HepG2 (cell line): ENCODE data around the gene NOL4L. TPM values are rescaled to one million over a fixed set of nuclear protein-coding genes. Genes with fewer than 3 reads are reported as not detected.
A peak's percentile ranks its signal among the peaks of the same experiment; 100 is the strongest.

Source experiments
- ATAC-seq: fragments of 200-7000 bp; cut with Tn5 transposase; 3 replicates; pipeline ENCODE4 v1.9.1; 2020; ENCODE audit warnings: mild to moderate bottlenecking, moderate library complexity
- Bru-seq: library from RNA; stranded (reverse); fragments of 400-500 nt; gene quantifications from one replicate; lab custom pipeline; 2021; lab: Mats Ljungman, UMichigan
- BruChase-seq, 2 experiments: library from RNA; stranded (reverse); fragments of 400-500 nt; gene quantifications; one replicate each; lab custom pipeline; 2021; lab: Mats Ljungman, UMichigan
- BruUV-seq: library from RNA; stranded (reverse); fragments of 400-500 nt; replicated peaks from 2 replicates; lab custom pipeline; 2021; lab: Mats Ljungman, UMichigan
- CTCF ChIA-PET: fragments of 300-600 bp; formaldehyde crosslinking; extraction: SDS; loops from one replicate; lab custom pipeline; 2021; ENCODE audit warnings: low total read pairs, inconsistent platforms, low intra/inter-chr PET ratio; lab: Yijun Ruan, JAX
- POLR2A ChIA-PET: fragments of 350-600 bp; sonication (Branson Sonifier 250); formaldehyde crosslinking; loops from one replicate; lab custom pipeline; 2020; ENCODE audit warnings: antibody characterized with exemption, inconsistent platforms; lab: Yijun Ruan, JAX
- DNase-seq: peaks from one replicate; pipeline ENCODE4 v3.0.0-alpha.2; 2015; ENCODE audit warnings: low spot score
- FAIRE-seq: peaks from 3 replicates; lab custom pipeline; 2011; peaks lifted over from hg19 to GRCh38; lab: Jason Lieb, UNC
- H2AFZ ChIP-seq: one replicate; pipeline ENCODE4 v1.6.1; 2011; ENCODE audit warnings: low read length, inconsistent platforms
- H3K27ac ChIP-seq: fragments of 300-600 bp; 3 replicates; pipeline ENCODE4 v1.8.0; 2011; ENCODE audit warnings: mixed run types, mild to moderate bottlenecking, mixed read lengths, low read length, inconsistent platforms; ENCODE audit not compliant: insufficient read depth; ENCODE audit errors: extremely low read length
- H3K27me3 ChIP-seq, 2 experiments: fragments of 200-600 bp in 1 of 2; 2 replicates in 1 of 2; 3 replicates in 1 of 2; pipeline versions ENCODE4 v1.6.0 to v1.8.0; 2011; ENCODE audit warnings: low read length in 2 of 2, mild to moderate bottlenecking in 2 of 2, moderate library complexity in 2 of 2, inconsistent platforms in 1 of 2; ENCODE audit not compliant: insufficient read depth in 2 of 2, control insufficient read depth in 1 of 2
- H3K36me3 ChIP-seq, 2 experiments: fragments of 200-600 bp in 1 of 2; replicated peaks in 1 of 2; 2 replicates in 1 of 2; 3 replicates in 1 of 2; pipeline versions ENCODE4 v1.5.1 to v1.8.0; 2011; ENCODE audit warnings: low read length in 2 of 2, inconsistent platforms in 1 of 2; ENCODE audit not compliant: insufficient read depth in 2 of 2, control insufficient read depth in 1 of 2
- H3K4me1 ChIP-seq: 2 replicates; pipeline ENCODE4 v1.5.1; 2012; ENCODE audit warnings: low read length, inconsistent platforms; ENCODE audit not compliant: insufficient read depth
- H3K4me2 ChIP-seq: 2 replicates; pipeline ENCODE4 v1.6.0; 2011; ENCODE audit warnings: low read depth, low read length, inconsistent platforms
- H3K4me3 ChIP-seq, 3 experiments: fragments of 200-600 bp in 1 of 3; sonication (generic), shearing (Covaris generic) in 1 of 3; replicated peaks in 1 of 3; 2 replicates each; pipeline ENCODE4 v1.5.1; 2011 to 2016; ENCODE audit warnings: low read length in 3 of 3, inconsistent platforms in 2 of 3, low read depth in 2 of 3, mild to moderate bottlenecking in 2 of 3, control low read depth in 1 of 3, mixed read lengths in 1 of 3; ENCODE audit not compliant: insufficient read depth in 1 of 3
- H3K79me2 ChIP-seq: one replicate; pipeline ENCODE4 v1.6.1; 2011; ENCODE audit warnings: low read length, inconsistent platforms; ENCODE audit not compliant: insufficient read depth
- H3K9ac ChIP-seq: 2 replicates; pipeline ENCODE4 v1.6.0; 2011; ENCODE audit warnings: mild to moderate bottlenecking, low read depth, low read length, inconsistent platforms; ENCODE audit not compliant: insufficient read depth
- H3K9me3 ChIP-seq: 2 replicates; pipeline ENCODE4 v1.5.1; 2012; ENCODE audit warnings: mild to moderate bottlenecking, low read length
- H4K20me1 ChIP-seq: 2 replicates; pipeline ENCODE4 v1.6.0; 2011; ENCODE audit warnings: inconsistent platforms, mild to moderate bottlenecking, low read length, moderate library complexity; ENCODE audit not compliant: insufficient read depth
- BRF2 ChIP-seq: sonication (generic); formaldehyde crosslinking; IDR thresholded peaks from 2 replicates; pipeline ENCODE4 v1.8.1; 2022; ENCODE audit warnings: mild to moderate bottlenecking, missing genetic modification reagents
- CEBPZ ChIP-seq: IDR thresholded peaks from 2 replicates; pipeline ENCODE4 v1.6.1; 2012; ENCODE audit warnings: low read length, improper control_type of control experiment
- GPN1 ChIP-seq: sonication (generic); formaldehyde crosslinking; IDR thresholded peaks from 2 replicates; pipeline ENCODE4 v1.5.1; 2020; ENCODE audit warnings: missing genetic modification reagents, borderline replicate concordance
- HES4 ChIP-seq: sonication (generic); formaldehyde crosslinking; IDR thresholded peaks from 2 replicates; pipeline ENCODE4 v1.9.0; 2021; ENCODE audit warnings: mild to moderate bottlenecking, missing genetic modification reagents, borderline replicate concordance
- MBD4 ChIP-seq: IDR thresholded peaks from 2 replicates; pipeline ENCODE4 v1.6.1; 2012; ENCODE audit warnings: low read length, inconsistent platforms, borderline replicate concordance
- TBP ChIP-seq: sonication (generic); formaldehyde crosslinking; IDR thresholded peaks from 2 replicates; pipeline ENCODE4 v1.5.0; 2020; ENCODE audit warnings: missing genetic modification reagents
- ZNF17 ChIP-seq: sonication (generic); formaldehyde crosslinking; IDR thresholded peaks from 2 replicates; pipeline ENCODE4 v1.5.0; 2020; ENCODE audit warnings: mild to moderate bottlenecking, missing genetic modification reagents
- ZNF510 ChIP-seq: sonication (generic); formaldehyde crosslinking; IDR thresholded peaks from 2 replicates; pipeline ENCODE4 v1.4.0; 2020; ENCODE audit warnings: low read depth, mild to moderate bottlenecking, missing genetic modification reagents
- ZNF530 ChIP-seq: sonication (generic); formaldehyde crosslinking; IDR thresholded peaks from 2 replicates; pipeline ENCODE4 v1.5.0; 2020; ENCODE audit warnings: low read depth, mild to moderate bottlenecking, missing genetic modification reagents
- ZNF598 ChIP-seq: sonication (generic); formaldehyde crosslinking; IDR thresholded peaks from 2 replicates; pipeline ENCODE4 v1.5.1; 2020; ENCODE audit warnings: mild to moderate bottlenecking, missing genetic modification reagents, borderline replicate concordance
- ZNF709 ChIP-seq: sonication (generic); formaldehyde crosslinking; IDR thresholded peaks from 2 replicates; pipeline ENCODE4 v1.5.0; 2020; ENCODE audit warnings: mild to moderate bottlenecking, missing genetic modification reagents
- WGBS: methylation state at CpG from one replicate; pipeline ENCODE4 v1.1.6; 2017; ENCODE audit warnings: low lambda C conversion rate; 5-methylcytosine and 5-hydroxymethylcytosine counted together
- in situ Hi-C: cut with HindIII; loops from 2 replicates; pipeline ENCODE4 v1.10.0; 2017; ENCODE audit warnings: low pct_unique_long_range_greater_than_20kb; ENCODE audit not compliant: extremely low pct_ligation_motif_present
- intact Hi-C: fragments of 100-400 bp; cut with micrococcal nuclease; formaldehyde crosslinking; loops from one replicate; pipeline ENCODE4 v1.10.0; 2022; ENCODE audit not compliant: unreplicated experiment
- long read RNA-seq, 2 experiments: library from RNA in 1 of 2; library from polyadenylated mRNA in 1 of 2; stranded (forward) in 1 of 2; unstranded in 1 of 2; transcript quantifications; one replicate each; pipeline ENCODE4 v2.0.0, GENCODE V29; 2019 to 2022
- polyA minus RNA-seq, 3 experiments: library from RNA; depleted of rRNA, polyadenylated mRNA; stranded (reverse); fragments of >200 nt; gene quantifications; 2 replicates each; pipeline ENCODE4 v1.2.3, GENCODE V29; 2011; ENCODE audit warnings: low replicate concordance in 1 of 3
- polyA plus RNA-seq, 8 experiments: library from polyadenylated mRNA; depleted of rRNA in 3 of 8; stranded (reverse) in 7 of 8; unstranded in 1 of 8; fragments of >200 nt; fragmentation: Illumina TruSeq in 4 of 8; extraction: Trizol in 4 of 8; gene quantifications; 2 replicates each; pipeline versions ENCODE4 v1.2.1 to v1.2.3, GENCODE V29; 2011 to 2016; ENCODE audit warnings: low read depth in 4 of 8, missing spikeins in 1 of 8, mixed read lengths in 1 of 8; ENCODE audit not compliant: insufficient read depth in 1 of 8
- total RNA-seq, 5 experiments: library from RNA; depleted of rRNA; stranded (reverse); fragments of >200 nt; fragmentation: Illumina TruSeq; extraction: Trizol; gene quantifications; 2 replicates each; pipeline ENCODE4 v1.2.3, GENCODE V29; 2016; ENCODE audit warnings: low read depth in 1 of 5

The NOL4L gene, protein sequence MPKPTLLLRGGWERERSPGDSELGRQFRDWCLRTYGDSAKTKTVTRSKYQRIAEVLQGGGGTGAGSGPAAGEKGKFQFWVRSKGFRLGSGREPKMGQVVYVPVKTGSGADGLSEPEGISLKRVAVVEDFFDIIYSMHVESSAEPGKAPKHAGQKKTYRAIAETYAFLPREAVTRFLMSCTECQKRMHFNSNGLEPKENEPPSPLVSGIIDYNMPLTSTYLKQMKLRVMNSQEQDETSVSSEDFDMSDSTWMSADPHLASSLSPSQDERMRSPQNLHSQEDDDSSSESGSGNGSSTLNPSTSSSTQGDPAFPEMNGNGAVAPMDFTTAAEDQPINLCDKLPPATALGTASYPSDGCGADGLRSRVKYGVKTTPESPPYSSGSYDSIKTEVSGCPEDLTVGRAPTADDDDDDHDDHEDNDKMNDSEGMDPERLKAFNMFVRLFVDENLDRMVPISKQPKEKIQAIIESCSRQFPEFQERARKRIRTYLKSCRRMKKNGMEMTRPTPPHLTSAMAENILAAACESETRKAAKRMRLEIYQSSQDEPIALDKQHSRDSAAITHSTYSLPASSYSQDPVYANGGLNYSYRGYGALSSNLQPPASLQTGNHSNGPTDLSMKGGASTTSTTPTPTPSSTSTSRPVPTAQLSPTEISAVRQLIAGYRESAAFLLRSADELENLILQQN
- total RNA-seq (2016; rRNA removed; fragmentation: Illumina TruSeq; extraction: Trizol) (16.6 and 16.9 TPM in 2 replicates), polyA plus RNA-seq (2011; rRNA removed) (35.4 and 38.7 TPM in 2 replicates), polyA minus RNA-seq (2011; rRNA and poly(A)+ RNA removed; ENCODE audit: low replicate concordance) (6.7 and 47.8 TPM in 2 replicates), Bru-seq, nascent RNA (percentile 61 among the genes with signal in this experiment), BruChase-seq, experiment 1, labeled RNA remaining after a 6-hour chase (percentile 69 among the genes with signal in this experiment), BruChase-seq, experiment 2, labeled RNA remaining after a 2-hour chase (percentile 67 among the genes with signal in this experiment)
- total RNA-seq (2016; cell fraction: cytosol; rRNA removed; fragmentation: Illumina TruSeq; extraction: Trizol; ENCODE audit: low read depth): 19.2 and 19.4 TPM in 2 replicates
- 14.6 and 17.1 TPM in 2 replicates for total RNA-seq (2016; cell fraction: insoluble cytoplasmic fraction; rRNA removed; fragmentation: Illumina TruSeq; extraction: Trizol)
- total RNA-seq (2016; cell fraction: membrane; rRNA removed; fragmentation: Illumina TruSeq; extraction: Trizol): 21.3 and 24.1 TPM in 2 replicates
- total RNA-seq (2016; cell fraction: nucleus; rRNA removed; fragmentation: Illumina TruSeq; extraction: Trizol): 21.2 and 22.3 TPM in 2 replicates
- polyA plus RNA-seq (2011; cell fraction: cytosol; rRNA removed): 16.5 and 20.9 TPM in 2 replicates
- polyA plus RNA-seq (2011; cell fraction: nucleus; rRNA removed): 91.0 and 107 TPM in 2 replicates
- 36.0 and 39.2 TPM in 2 replicates for polyA plus RNA-seq (2012)
- 35.0 and 39.6 TPM in 2 replicates for polyA plus RNA-seq (2016; cell fraction: cytosol; fragmentation: Illumina TruSeq; extraction: Trizol; ENCODE audit: low read depth)
- polyA plus RNA-seq (2016; cell fraction: insoluble cytoplasmic fraction; fragmentation: Illumina TruSeq; extraction: Trizol; ENCODE audit: low read depth): 21.6 and 26.9 TPM in 2 replicates
- 31.2 and 32.6 TPM in 2 replicates for polyA plus RNA-seq (2016; cell fraction: membrane; fragmentation: Illumina TruSeq; extraction: Trizol; ENCODE audit: low read depth)
- polyA plus RNA-seq (2016; cell fraction: nucleus; fragmentation: Illumina TruSeq; extraction: Trizol; ENCODE audit: insufficient read depth, low read depth): 57.5 and 60.6 TPM in 2 replicates
- polyA minus RNA-seq (2011; cell fraction: cytosol; rRNA and poly(A)+ RNA removed): 28.0 and 37.6 TPM in 2 replicates
- 30.5 and 30.6 TPM in 2 replicates for polyA minus RNA-seq (2011; cell fraction: nucleus; rRNA and poly(A)+ RNA removed)
- long read RNA-seq, experiment 1, full-length matches to known transcripts: 3 of 40 reads
- long read RNA-seq, experiment 1, partial matches to known transcripts: 1 of 40 reads
- long read RNA-seq, experiment 1, other reads (novel, unspliced or antisense): 36 of 40 reads
- long read RNA-seq, experiment 2, full-length matches to known transcripts: 12 of 63 reads
- long read RNA-seq, experiment 2, partial matches to known transcripts: 6 of 63 reads
- long read RNA-seq, experiment 2, other reads (novel, unspliced or antisense): 45 of 63 reads

GRCh38 chr20:32585011-32585585 is at the start of gene NOL4L:
Gene NOL4L (minus strand): TSS chr20:32585333. CDS start chr20:32584890, 443 bp downstream.
- H3K9me3 ChIP-seq: no peaks in the 10 kb centered on the region
- peaks cover 47% of the 10 kb centered on the region for H3K4me1 ChIP-seq
- H4K20me1 ChIP-seq: no peaks in the 10 kb centered on the region
- FAIRE-seq: no peak
- H3K9ac ChIP-seq: peak within 1 kb of the TSS; percentile 65
- peak within 1 kb of the TSS; percentile 70 to 97 (median 85) for H3K4me3 ChIP-seq
- peak within 1 kb of the TSS; percentile 37 for H3K27ac ChIP-seq
- H3K36me3 ChIP-seq: no peaks in the 10 kb centered on the region
- in situ Hi-C loops (no loop called here), intact Hi-C loops (no loop called here)
- H3K79me2 ChIP-seq: peaks cover 14% of the 10 kb centered on the region
- ChIA-PET CTCF (no interaction called here), POLR2A (interaction anchor here (0.8 to 1.9 kb wide), 3 partner anchors 38 to 62 kb away, joined by 4 to 7 read pairs (median 5); no protein-coding TSS in a partner anchor)
- ATAC-seq: no peak
- no peak within 1 kb of the TSS for H2AFZ ChIP-seq
- DNase-seq: no peak
- WGBS: 3% methylated on average over 52 of the region's 80 CpGs
- peak within 1 kb of the TSS; percentile 88 for H3K4me2 ChIP-seq
- no TSS peak for BruUV-seq
- peaks cover 17 to 47% of the 10 kb centered on the region in 2 experiments; a peak in 4 of 5 replicates for H3K27me3 ChIP-seq
- TF ChIP-seq GPN1 (CRISPR knock-in tag) (no peak), BRF2 (CRISPR knock-in tag) (0 out of 2 replicates have a peak, but pooled peaks have one; percentile 29), ZNF530 (CRISPR knock-in tag) (no peak), ZNF17 (CRISPR knock-in tag) (no peak), ZNF709 (no peak), ZNF598 (no peak), ZNF510 (CRISPR knock-in tag) (no peak), MBD4 (no peak), TBP (CRISPR knock-in tag) (no peak), HES4 (CRISPR knock-in tag) (0 out of 2 replicates have a peak, but pooled peaks have one; percentile 17), CEBPZ (no peak)
